Activated T-cell treated with anti-CD3 and anti-CD28 coated beads, Interleukin-2, amount 50 U/mL, for 72 hours (primary cell): ENCODE data around the gene LILRA2. TPM values are rescaled to one million over a fixed set of nuclear protein-coding genes. Genes with fewer than 3 reads are reported as not detected.
"Not testable (repeated sequence)": the region's sequence is repeated elsewhere in the genome, so short reads cannot be mapped to it uniquely, and the experiment has no call there.

ENCODE experiments used
- ATAC-seq, 2 donors: fragments of 150-1000 bp; cut with Tn5 transposase; replicated peaks in 1 of 2; 2 replicates each; pipeline ENCODE4 v1.10.0; 2021; ENCODE audit warnings: moderate library complexity in 2 of 2, mild to moderate bottlenecking in 1 of 2
- DNase-seq, 2 donors: peaks; one replicate each; pipeline ENCODE4 v3.0.0; 2021 to 2022; ENCODE audit warnings: mixed read lengths in 1 of 2
- H3K27ac Mint-ChIP-seq: one replicate; pipeline ENCODE4 v1.8.0; 2022; ENCODE audit warnings: mild to moderate bottlenecking, moderate library complexity, mixed read lengths
- H3K27me3 Mint-ChIP-seq: one replicate; pipeline ENCODE4 v1.8.0; 2022; ENCODE audit warnings: low read depth, mixed read lengths
- H3K36me3 Mint-ChIP-seq, 2 donors: one replicate each; pipeline ENCODE4 v1.8.0; 2022; ENCODE audit warnings: mixed read lengths in 2 of 2, mild to moderate bottlenecking in 1 of 2; ENCODE audit not compliant: insufficient read depth in 2 of 2
- H3K4me1 Mint-ChIP-seq: one replicate; pipeline ENCODE4 v1.8.0; 2022; ENCODE audit warnings: low read depth, mixed read lengths
- H3K4me3 Mint-ChIP-seq, 2 donors: one replicate each; pipeline ENCODE4 v1.8.0; 2022; ENCODE audit warnings: mild to moderate bottlenecking in 2 of 2, mixed read lengths in 2 of 2, moderate library complexity in 2 of 2
- H3K9me3 Mint-ChIP-seq, 2 donors: one replicate each; pipeline ENCODE4 v1.8.0; 2022; ENCODE audit warnings: mixed read lengths in 2 of 2
- total RNA-seq, 2 donors: library from RNA; stranded (reverse); gene quantifications; one replicate each; pipeline ENCODE4 v1.2.3, GENCODE V29; 2022

Gene LILRA2
- total RNA-seq, 2 donors from 2014 or later = not detected

- H3K4me3 Mint-ChIP-seq = no peak overlapping the region
Measured at GRCh38 chr19:54551950-54552912, 21.4 kb upstream of the LILRA2 start.

GRCh38 chr19:54552913-54553310, 20.7 kb upstream of the LILRA2 start:
- Mint-ChIP-seq H3K4me1 (no peaks in the 10 kb centered on the region), H3K4me3 (no peak overlapping the region), H3K9me3 (peaks cover 2 to 4% of the 10 kb centered on the region in 2 donors), H3K27me3 (peaks cover 25% of the 10 kb centered on the region), H3K36me3 (peaks cover 0 to 2% of the 10 kb centered on the region in 2 donors), H3K27ac (no peak overlapping the region)
- DNase-seq = no peak
- no peak for ATAC-seq

More at GRCh38 chr19:54551950-54552912, 21.4 kb upstream of the LILRA2 start:
- Mint-ChIP-seq H3K27ac (no peak overlapping the region), H3K27me3 (peaks cover 25% of the 10 kb centered on the region), H3K36me3 (peaks cover 0 to 2% of the 10 kb centered on the region in 2 donors), H3K4me1 (no peaks in the 10 kb centered on the region), H3K9me3 (peaks cover 2 to 4% of the 10 kb centered on the region in 2 donors)
- DNase-seq (no peak), ATAC-seq (no peak)

GRCh38 chr19:54554006-54554405, 19.6 kb upstream of the LILRA2 start:
- Mint-ChIP-seq H3K27ac (no peak overlapping the region), H3K27me3 (peaks cover 33% of the 10 kb centered on the region), H3K36me3 (peaks cover 0 to 2% of the 10 kb centered on the region in 2 donors), H3K4me1 (no peaks in the 10 kb centered on the region), H3K9me3 (peaks cover 2 to 4% of the 10 kb centered on the region in 2 donors), H3K4me3 (no peak overlapping the region)
- DNase-seq = no peak
- no peak for ATAC-seq

- H3K27me3 Mint-ChIP-seq = peaks cover 36% of the 10 kb centered on the region
- DNase-seq (no peak), ATAC-seq (no peak)
- peaks cover 2 to 4% of the 10 kb centered on the region in 2 donors for H3K9me3 Mint-ChIP-seq
- H3K4me1 Mint-ChIP-seq = no peaks in the 10 kb centered on the region
- H3K4me3 Mint-ChIP-seq = no peak overlapping the region
- H3K27ac Mint-ChIP-seq = no peak overlapping the region
- H3K36me3 Mint-ChIP-seq = peaks cover 0 to 2% of the 10 kb centered on the region in 2 donors
Measured at GRCh38 chr19:54554896-54555295, 18.7 kb upstream of the LILRA2 start.

GRCh38 chr19:54556194-54556593, 17.4 kb upstream of the LILRA2 start:
- no peak for DNase-seq
- H3K9me3 Mint-ChIP-seq = peaks cover 2 to 4% of the 10 kb centered on the region in 2 donors
- peaks cover 35% of the 10 kb centered on the region for H3K27me3 Mint-ChIP-seq
- H3K4me1 Mint-ChIP-seq = no peaks in the 10 kb centered on the region
- ATAC-seq = no peak
- no peak overlapping the region for H3K4me3 Mint-ChIP-seq
- peaks cover 0 to 2% of the 10 kb centered on the region in 2 donors for H3K36me3 Mint-ChIP-seq
- H3K27ac Mint-ChIP-seq = no peak overlapping the region

GRCh38 chr19:54558339-54558738, 15.3 kb upstream of the LILRA2 start:
- ATAC-seq = no peak
- H3K4me1 Mint-ChIP-seq = no peaks in the 10 kb centered on the region
- no peak for DNase-seq
- no peaks in the 10 kb centered on the region for H3K36me3 Mint-ChIP-seq
- H3K4me3 Mint-ChIP-seq = no peak overlapping the region
- H3K27me3 Mint-ChIP-seq = peaks cover 34% of the 10 kb centered on the region
- H3K27ac Mint-ChIP-seq = no peak overlapping the region
- H3K9me3 Mint-ChIP-seq = no peaks in the 10 kb centered on the region

- H3K9me3 Mint-ChIP-seq = no peaks in the 10 kb centered on the region
- ATAC-seq = no peak
- H3K27ac Mint-ChIP-seq = no peak overlapping the region
- peaks cover 26% of the 10 kb centered on the region for H3K27me3 Mint-ChIP-seq
- H3K4me1 Mint-ChIP-seq = no peaks in the 10 kb centered on the region
- no peaks in the 10 kb centered on the region for H3K36me3 Mint-ChIP-seq
- no peak for DNase-seq
- no peak overlapping the region for H3K4me3 Mint-ChIP-seq
Measured at GRCh38 chr19:54560881-54561385, 12.7 kb upstream of the LILRA2 start.

- no peaks in the 10 kb centered on the region for H3K9me3 Mint-ChIP-seq
- H3K4me1 Mint-ChIP-seq = no peaks in the 10 kb centered on the region
- H3K36me3 Mint-ChIP-seq = no peaks in the 10 kb centered on the region
- ATAC-seq (no peak), DNase-seq (no peak)
- H3K27me3 Mint-ChIP-seq = peaks cover 24% of the 10 kb centered on the region
- H3K27ac Mint-ChIP-seq = no peak overlapping the region
- H3K4me3 Mint-ChIP-seq = no peak overlapping the region
Measured at GRCh38 chr19:54561840-54562239, 11.8 kb upstream of the LILRA2 start.

- not testable (repeated sequence) for H3K9me3 Mint-ChIP-seq, ATAC-seq
- H3K27me3 Mint-ChIP-seq = peaks cover 27% of the 10 kb centered on the region
Measured at GRCh38 chr19:54563206-54563605, 10.4 kb upstream of the LILRA2 start.

GRCh38 chr19:54570316-54570715, 3.3 kb upstream of the LILRA2 start:
- Mint-ChIP-seq H3K27me3 (peaks cover 15% of the 10 kb centered on the region), H3K4me1 (no peaks in the 10 kb centered on the region), H3K9me3 (no peaks in the 10 kb centered on the region), H3K4me3 (no peak overlapping the region), H3K36me3 (no peaks in the 10 kb centered on the region), H3K27ac (no peak overlapping the region)
- DNase-seq (no peak), ATAC-seq (no peak)

More at GRCh38 chr19:54563206-54563605, 10.4 kb upstream of the LILRA2 start:
- not testable (repeated sequence) for H3K4me3 Mint-ChIP-seq, H3K27ac Mint-ChIP-seq, H3K4me1 Mint-ChIP-seq, H3K36me3 Mint-ChIP-seq, DNase-seq

GRCh38 chr19:54571715-54572615, 1.6 kb upstream of the LILRA2 start:
- H3K27ac Mint-ChIP-seq, DNase-seq, H3K4me1 Mint-ChIP-seq, H3K4me3 Mint-ChIP-seq, H3K36me3 Mint-ChIP-seq, H3K9me3 Mint-ChIP-seq, ATAC-seq: not testable (repeated sequence)
- H3K27me3 Mint-ChIP-seq = peaks cover 15% of the 10 kb centered on the region

- no peak for DNase-seq
- H3K27ac Mint-ChIP-seq = no peak overlapping the region
- no peaks in the 10 kb centered on the region for H3K36me3 Mint-ChIP-seq
- H3K27me3 Mint-ChIP-seq = peaks cover 15% of the 10 kb centered on the region
- no peaks in the 10 kb centered on the region for H3K9me3 Mint-ChIP-seq
- H3K4me1 Mint-ChIP-seq = no peaks in the 10 kb centered on the region
- H3K4me3 Mint-ChIP-seq = no peak overlapping the region
- ATAC-seq = no peak
Measured at GRCh38 chr19:54572696-54573311, 786 bp upstream of the LILRA2 start.
